ENCODE results near the gene A4GALT.
"Not testable (repeated sequence)": the region's sequence is repeated elsewhere in the genome, so short reads cannot be mapped to it uniquely, and the experiment has no call there.

Gene A4GALT

DNA sequence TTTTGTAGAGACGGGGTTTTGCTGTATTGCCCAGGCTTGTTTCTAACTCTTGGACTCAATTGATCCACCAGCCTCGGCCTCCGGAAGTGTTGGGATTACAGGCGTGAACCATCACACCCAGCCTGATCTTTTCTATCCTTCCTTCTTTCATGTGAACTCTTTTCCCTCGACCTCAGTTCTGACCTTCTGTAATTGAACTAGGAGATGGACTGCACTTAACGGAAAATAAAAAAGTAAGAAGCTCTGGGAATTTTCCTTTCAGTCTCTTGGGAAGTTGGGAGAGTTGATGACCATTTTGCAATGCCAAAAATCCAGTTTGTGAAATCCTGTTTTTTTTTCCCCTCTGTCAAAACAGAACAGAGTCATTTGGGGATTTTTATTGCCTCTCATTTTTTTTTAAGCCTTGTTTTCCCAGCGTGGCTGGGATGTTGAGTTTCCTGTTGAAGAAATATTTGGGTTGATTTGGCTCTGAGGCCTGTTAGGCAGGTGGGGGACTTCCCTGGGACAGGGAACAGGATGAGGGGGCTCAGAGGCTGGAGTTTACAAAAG lies 44.5 kb downstream of the A4GALT start:
- TF ChIP-seq, protein P1, sequence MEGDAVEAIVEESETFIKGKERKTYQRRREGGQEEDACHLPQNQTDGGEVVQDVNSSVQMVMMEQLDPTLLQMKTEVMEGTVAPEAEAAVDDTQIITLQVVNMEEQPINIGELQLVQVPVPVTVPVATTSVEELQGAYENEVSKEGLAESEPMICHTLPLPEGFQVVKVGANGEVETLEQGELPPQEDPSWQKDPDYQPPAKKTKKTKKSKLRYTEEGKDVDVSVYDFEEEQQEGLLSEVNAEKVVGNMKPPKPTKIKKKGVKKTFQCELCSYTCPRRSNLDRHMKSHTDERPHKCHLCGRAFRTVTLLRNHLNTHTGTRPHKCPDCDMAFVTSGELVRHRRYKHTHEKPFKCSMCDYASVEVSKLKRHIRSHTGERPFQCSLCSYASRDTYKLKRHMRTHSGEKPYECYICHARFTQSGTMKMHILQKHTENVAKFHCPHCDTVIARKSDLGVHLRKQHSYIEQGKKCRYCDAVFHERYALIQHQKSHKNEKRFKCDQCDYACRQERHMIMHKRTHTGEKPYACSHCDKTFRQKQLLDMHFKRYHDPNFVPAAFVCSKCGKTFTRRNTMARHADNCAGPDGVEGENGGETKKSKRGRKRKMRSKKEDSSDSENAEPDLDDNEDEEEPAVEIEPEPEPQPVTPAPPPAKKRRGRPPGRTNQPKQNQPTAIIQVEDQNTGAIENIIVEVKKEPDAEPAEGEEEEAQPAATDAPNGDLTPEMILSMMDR (IDR thresholded peaks at IDR 0.05; ENCODE audit: extremely low read depth, missing control alignments): no peak
- no peak for DNase-seq (ENCODE audit: low spot score)

DNA sequence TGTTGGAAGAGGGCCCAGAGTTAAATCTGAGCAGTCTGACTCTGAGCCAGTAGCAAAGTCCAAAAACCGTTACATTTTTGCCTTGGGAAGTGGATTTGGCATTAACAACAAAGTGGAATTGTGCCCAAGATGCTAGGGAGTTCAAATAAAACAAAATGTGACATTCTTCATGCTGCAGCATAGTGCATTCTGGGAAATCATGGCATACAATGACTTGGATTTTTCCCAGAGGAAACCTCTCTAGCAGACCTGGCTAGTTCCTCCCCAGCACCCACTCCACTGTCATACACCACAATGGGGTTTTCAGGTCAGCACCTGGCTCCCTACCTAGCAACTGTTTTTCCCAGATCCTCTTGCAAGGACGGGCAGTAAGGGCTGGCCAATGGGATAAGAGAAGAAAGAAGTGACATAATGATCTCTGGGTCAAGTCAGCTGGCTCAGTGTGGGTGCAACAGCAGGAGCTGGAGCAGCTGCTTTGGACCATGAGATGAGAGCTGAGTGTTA lies 46.7 kb downstream of the A4GALT start:
- no peak for DNase-seq (ENCODE audit: low spot score)
- TF ChIP-seq, protein P1 (IDR thresholded peaks at IDR 0.05; ENCODE audit: extremely low read depth, missing control alignments): no peak

- DNase-seq (ENCODE audit: low spot score): not testable (repeated sequence)
Measured at GRCh38 chr22:42673071-42673470, 47.6 kb downstream of the A4GALT start.

DNA sequence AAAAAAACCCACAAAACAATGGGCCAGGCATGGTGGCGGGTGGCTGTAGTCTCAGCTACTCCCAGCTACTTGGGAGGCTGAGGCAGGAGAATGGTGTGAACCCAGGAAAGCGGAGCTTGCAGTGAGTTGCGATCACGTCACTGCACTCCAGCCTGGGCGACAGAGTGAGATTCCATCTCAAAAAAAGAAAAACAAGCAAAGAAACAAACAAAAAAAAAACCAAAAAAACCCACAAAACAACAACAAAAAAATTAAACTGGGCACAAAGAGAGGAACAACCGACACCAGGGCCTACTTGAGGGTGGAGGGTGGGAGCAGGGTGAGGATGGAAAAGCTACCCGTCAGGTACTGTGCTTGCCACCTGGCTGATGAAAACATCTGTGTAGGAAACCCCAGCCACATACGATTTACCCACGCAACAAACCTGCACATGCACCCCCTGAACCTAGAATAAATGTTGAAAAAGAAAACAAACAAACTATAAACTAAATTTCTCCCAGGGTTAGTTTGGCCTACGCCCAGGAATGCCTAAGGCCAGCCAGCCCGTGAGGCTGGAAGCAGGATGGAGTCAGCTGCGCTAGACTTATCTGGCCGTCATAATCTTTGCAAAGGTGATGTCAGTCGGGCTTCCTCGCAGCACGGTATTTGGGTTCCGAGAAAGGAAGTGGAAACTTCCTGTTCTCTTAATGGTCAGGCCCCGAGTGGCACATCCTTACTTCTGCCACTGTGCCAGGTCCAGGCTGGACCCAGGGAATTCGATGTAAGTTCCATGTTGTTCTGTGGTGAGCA lies 49.6 kb downstream of the A4GALT start:
- no peak for DNase-seq (ENCODE audit: low spot score)
- TF ChIP-seq, protein P1 (IDR thresholded peaks at IDR 0.05; ENCODE audit: extremely low read depth, missing control alignments): no peak

GRCh38 chr22:42670046-42670445 lies 50.6 kb downstream of the A4GALT start:
- TF ChIP-seq, protein P1 (IDR thresholded peaks at IDR 0.05; ENCODE audit: extremely low read depth, missing control alignments): no peak
- DNase-seq (ENCODE audit: low spot score): no peak

DNA sequence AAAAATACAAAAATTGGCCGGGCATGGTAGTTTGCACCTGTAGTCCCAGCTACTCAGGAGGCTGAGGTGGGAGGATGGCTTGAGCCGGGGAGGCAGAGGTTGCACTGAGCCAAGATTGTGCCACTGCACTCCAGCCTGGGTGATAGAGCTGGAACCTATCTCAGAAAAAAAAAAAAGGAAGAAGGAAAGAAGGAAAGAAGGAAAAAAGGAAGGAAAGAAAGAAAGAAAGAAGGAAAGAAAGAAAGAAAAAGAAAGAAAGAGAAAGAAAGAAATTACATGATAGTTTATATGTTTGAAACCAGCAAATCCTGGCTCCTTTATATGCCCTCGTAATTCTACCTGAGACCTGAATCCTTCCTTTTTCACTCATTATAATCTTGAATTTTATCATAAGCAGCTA lies 54.3 kb downstream of the A4GALT start:
- DNase-seq (ENCODE audit: low spot score): not testable (repeated sequence)

- TF ChIP-seq, protein P1 (IDR thresholded peaks at IDR 0.05; ENCODE audit: extremely low read depth, missing control alignments): no peak
- DNase-seq (ENCODE audit: low spot score): peak; percentile 51
Measured at GRCh38 chr22:42664976-42665831, 55.5 kb downstream of the A4GALT start.

All from GM20000 (cell line).